ENCODE data around the gene LSM5. TPM values are rescaled to one million over a fixed set of nuclear protein-coding genes. Genes with fewer than 3 reads are reported as not detected.
"Not testable (repeated sequence)": the region's sequence is repeated elsewhere in the genome, so short reads cannot be mapped to it uniquely, and the experiment has no call there.

The LSM5 gene
- total RNA-seq, 1 experiment from 2014 or later: 86.8 TPM

GRCh38 chr7:32476816-32477648 lies 13.1 kb downstream of the LSM5 start:
- no peak for DNase-seq (ENCODE audit: low read depth, low spot score)
- in situ Hi-C loops (cut with HindIII; ENCODE audit: low pct_unique_long_range_greater_than_20kb, low sequenced_read_pairs): no loop called here

- DNase-seq (ENCODE audit: low read depth, low spot score): no peak
- in situ Hi-C loops (cut with HindIII; ENCODE audit: low pct_unique_long_range_greater_than_20kb, low sequenced_read_pairs): no loop called here
Observed at GRCh38 chr7:32474008-32474407, 16.2 kb downstream of the LSM5 start.

GRCh38 chr7:32472015-32472414 lies 18.2 kb downstream of the LSM5 start:
- no peak for DNase-seq (ENCODE audit: low read depth, low spot score)
- in situ Hi-C loops (cut with HindIII; ENCODE audit: low pct_unique_long_range_greater_than_20kb, low sequenced_read_pairs): no loop called here

- in situ Hi-C loops (cut with HindIII; ENCODE audit: low pct_unique_long_range_greater_than_20kb, low sequenced_read_pairs): no loop called here
- no peak for DNase-seq (ENCODE audit: low read depth, low spot score)
Observed at GRCh38 chr7:32470871-32471270, 19.3 kb downstream of the LSM5 start.

DNA sequence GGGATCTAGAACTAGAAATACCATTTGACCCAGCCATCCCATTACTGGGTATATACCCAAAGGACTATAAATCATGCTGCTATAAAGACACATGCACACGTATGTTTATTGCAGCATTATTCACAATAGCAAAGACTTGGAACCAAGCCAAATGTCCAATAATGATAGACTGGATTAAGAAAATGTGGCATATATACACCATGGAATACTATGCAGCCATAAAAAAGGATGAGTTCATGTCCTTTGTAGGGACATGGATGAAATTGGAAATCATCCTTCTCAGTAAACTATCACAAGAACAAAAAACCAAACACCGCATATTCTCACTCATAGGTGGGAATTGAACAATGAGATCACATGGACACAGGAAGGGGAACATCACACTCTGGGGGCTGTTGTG lies 20.2 kb downstream of the LSM5 start:
- DNase-seq (ENCODE audit: low read depth, low spot score); in situ Hi-C loops (cut with HindIII; ENCODE audit: low pct_unique_long_range_greater_than_20kb, low sequenced_read_pairs): not testable (repeated sequence)

- in situ Hi-C loops (cut with HindIII; ENCODE audit: low pct_unique_long_range_greater_than_20kb, low sequenced_read_pairs); DNase-seq (ENCODE audit: low read depth, low spot score): not testable (repeated sequence)
Observed at GRCh38 chr7:32464641-32465416, 25.4 kb downstream of the LSM5 start.

GRCh38 chr7:32462977-32463376 lies 27.2 kb downstream of the LSM5 start:
- in situ Hi-C loops (cut with HindIII; ENCODE audit: low pct_unique_long_range_greater_than_20kb, low sequenced_read_pairs): no loop called here
- no peak for DNase-seq (ENCODE audit: low read depth, low spot score)

DNA sequence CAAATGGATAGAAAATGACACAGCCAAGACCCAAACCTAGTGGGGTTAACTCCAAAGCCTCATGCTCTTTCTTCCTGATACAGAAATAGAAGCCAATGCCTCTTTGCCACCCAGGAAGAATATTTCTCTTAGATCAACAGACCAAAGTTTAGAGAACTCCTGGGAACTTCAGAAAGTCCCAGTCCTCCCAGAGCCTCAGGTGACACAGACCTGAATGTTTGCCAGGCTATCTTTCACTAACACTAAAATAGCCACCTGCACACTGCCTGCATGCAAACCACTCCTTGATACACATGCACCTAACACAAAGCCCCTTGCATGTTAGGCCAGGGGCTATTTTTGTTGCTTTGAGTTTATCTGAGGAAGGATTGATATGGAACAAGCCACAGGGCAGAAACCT lies 27.7 kb downstream of the LSM5 start:
- in situ Hi-C loops (cut with HindIII; ENCODE audit: low pct_unique_long_range_greater_than_20kb, low sequenced_read_pairs): no loop called here
- no peak for DNase-seq (ENCODE audit: low read depth, low spot score)

- in situ Hi-C loops (cut with HindIII; ENCODE audit: low pct_unique_long_range_greater_than_20kb, low sequenced_read_pairs): no loop called here
Observed at GRCh38 chr7:32461484-32461883, 28.7 kb downstream of the LSM5 start.

DNA sequence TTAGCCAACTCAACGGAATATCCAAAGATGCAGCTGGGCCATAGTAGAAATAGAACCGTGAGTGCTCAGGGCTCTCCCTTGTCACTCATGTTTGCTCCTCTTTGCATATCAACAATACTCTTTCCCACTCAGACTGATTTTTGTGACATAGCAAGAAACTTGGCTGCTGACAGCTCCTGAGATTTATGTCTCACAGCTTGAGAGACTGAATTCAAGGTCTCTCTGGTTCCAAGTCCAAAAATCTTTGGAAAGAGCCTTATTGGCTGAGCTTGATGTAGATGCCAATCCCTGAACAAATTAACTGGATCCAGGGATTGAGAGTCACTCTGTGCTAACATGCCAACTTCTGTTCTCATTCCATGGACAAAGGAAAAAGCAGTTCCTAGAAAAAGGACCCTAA lies 30.4 kb downstream of the LSM5 start:
- no peak for DNase-seq (ENCODE audit: low read depth, low spot score)
- in situ Hi-C loops (cut with HindIII; ENCODE audit: low pct_unique_long_range_greater_than_20kb, low sequenced_read_pairs): no loop called here

More at GRCh38 chr7:32461484-32461883, 28.7 kb downstream of the LSM5 start:
- no peak for DNase-seq (ENCODE audit: low read depth, low spot score)

DNA sequence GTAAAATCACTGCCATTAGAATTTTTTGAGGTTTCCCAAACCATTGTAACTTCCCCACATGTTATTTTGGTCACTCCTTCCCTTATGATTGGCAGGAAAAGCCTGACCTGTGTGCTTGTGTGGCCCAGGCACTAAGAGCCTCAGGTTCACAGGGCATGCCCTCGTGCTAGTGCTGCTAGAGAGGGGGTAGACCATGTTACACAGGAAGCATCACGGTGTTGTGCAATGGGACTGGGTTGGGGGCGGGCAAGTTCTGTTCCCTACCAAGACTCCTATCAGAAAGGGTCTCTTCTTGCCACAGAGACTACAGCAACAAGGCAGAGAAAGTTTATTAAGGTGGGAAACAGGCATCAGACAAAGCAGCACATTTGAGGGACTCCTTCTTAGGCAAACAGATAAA lies 32.2 kb downstream of the LSM5 start:
- DNase-seq (ENCODE audit: low read depth, low spot score): no peak
- in situ Hi-C loops (cut with HindIII; ENCODE audit: low pct_unique_long_range_greater_than_20kb, low sequenced_read_pairs): no loop called here

- in situ Hi-C loops (cut with HindIII; ENCODE audit: low pct_unique_long_range_greater_than_20kb, low sequenced_read_pairs): no loop called here
- no peak for DNase-seq (ENCODE audit: low read depth, low spot score)
Observed at GRCh38 chr7:32453341-32454011, 36.7 kb downstream of the LSM5 start.

DNA sequence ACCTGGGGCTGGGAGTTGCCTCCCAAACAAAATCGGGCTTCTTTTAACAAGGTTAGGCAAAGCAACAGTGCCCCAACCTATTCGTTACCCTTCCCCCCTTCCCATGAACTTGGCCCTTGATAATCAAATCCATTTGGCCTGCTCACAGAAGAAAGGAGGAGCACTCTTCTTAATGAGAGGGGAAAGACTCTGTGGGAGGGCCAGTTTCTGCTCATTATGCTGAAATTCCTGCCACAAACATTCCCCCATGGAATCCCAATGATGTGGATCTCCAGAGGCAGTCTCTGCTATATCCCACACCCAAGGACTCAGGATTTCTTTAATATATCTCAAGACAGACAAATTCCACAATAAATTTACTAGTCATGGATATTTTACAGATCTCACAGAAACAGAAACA lies 43.0 kb downstream of the LSM5 start:
- in situ Hi-C loops (cut with HindIII; ENCODE audit: low pct_unique_long_range_greater_than_20kb, low sequenced_read_pairs): no loop called here

GRCh38 chr7:32436146-32436928 lies 53.8 kb downstream of the LSM5 start:
- DNase-seq (ENCODE audit: low read depth, low spot score): no peak
- in situ Hi-C loops (cut with HindIII; ENCODE audit: low pct_unique_long_range_greater_than_20kb, low sequenced_read_pairs): no loop called here

More for the DNA sequence above, 43.0 kb downstream of the LSM5 start:
- no peak for DNase-seq (ENCODE audit: low read depth, low spot score)

Measured in SK-MEL-5 (cell line).